ENCODE measurements around the gene ARG2.

ARG2 gene

DNA sequence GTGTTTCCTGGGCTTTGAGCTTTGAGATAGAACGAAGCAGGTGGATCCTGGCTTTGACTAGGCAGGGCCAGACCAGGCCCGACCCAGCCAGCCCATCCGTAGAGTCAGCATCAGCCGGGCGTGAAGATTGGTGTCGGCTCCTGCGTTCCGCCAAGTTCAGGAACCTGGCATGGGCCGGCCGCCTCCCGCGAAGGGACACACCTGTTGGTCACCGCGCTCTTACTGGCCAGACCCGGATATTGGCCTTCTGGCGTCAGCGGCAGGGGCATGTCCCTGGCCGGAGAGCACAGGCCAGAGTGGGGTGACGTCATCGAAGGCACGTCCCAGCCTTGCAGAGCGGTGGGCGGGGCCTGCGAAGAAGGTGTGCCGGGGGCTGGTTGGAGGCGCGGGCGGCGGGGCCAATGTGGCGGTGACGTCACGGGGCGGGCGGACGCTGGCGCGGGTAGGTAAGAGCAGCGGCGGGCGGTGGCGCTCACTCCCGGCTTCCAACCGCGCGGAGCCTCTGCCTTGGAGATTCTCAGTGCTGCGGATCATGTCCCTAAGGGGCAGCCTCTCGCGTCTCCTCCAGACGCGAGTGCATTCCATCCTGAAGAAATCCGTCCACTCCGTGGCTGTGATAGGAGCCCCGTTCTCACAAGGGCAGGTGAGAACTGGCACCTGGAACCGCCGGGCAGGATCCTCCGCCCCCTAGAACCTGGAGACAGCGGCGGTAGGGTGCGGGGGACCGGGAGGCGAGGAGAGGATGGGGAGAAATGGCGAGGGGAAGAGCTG lies at the start of gene ARG2:
ARG2 (plus strand) TSS at position 475 of the 771 bp plus-strand sequence; CDS start at position 533, 58 bp downstream.
- DNase-seq (ENCODE audit: low spot score), result peak; percentile 94

DNA sequence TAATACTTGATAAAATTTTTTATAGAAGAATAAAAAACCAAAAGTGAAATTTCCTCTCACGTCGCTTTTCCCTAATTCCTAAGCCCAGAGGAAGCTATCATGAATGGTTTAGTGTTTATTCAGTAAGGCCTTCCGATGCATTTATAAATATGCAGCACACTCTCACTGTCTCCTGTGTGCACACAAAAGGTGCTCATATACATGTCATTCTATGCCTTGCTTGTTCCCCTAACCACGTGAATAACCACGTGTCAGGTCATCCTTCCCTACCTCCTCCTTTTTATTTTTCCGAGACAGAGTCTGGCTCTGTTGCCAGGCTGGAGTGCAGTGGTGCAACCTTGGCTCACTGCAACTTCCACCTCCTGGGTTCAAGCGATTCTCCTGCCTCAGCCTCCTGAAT lies 49.3 kb upstream of the ARG2 start:
- DNase-seq (ENCODE audit: low spot score), result peak; percentile 90

DNA sequence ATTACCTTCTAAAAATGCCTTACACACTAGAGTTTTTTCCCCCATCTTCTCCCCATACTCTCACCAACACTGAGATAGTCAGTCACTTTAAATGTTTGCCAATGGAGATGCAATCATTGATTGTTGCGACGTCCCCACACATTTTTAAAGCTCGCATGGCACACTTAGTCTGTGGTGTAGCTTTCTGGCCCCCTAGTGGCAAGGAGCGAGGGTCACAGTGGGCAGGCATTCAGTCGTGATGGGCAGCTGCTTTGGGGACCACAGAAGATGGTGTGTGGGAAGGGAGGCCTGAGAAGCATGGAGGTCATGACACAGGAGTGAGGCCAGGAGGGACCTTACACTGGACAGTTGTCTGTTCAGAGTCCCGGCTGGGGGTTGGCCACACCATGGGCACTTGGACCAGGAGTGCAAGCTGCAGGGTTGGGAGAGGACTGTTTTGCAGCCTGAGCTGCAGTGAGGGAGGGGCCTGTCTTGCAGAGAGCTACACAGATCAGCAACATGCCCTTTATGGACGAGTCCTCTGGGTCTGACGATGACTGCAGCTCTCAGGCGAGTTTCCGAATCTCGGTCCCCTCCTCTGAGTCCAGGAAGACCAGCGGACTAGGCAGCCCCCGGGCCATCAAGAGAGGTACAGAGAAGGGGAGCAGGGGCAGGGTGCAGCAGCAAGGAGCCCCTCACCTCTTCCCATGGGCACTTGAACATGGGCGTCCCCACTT lies 48.3 kb upstream of the ARG2 start:
- peak; percentile 45 for DNase-seq (ENCODE audit: low spot score)

DNA sequence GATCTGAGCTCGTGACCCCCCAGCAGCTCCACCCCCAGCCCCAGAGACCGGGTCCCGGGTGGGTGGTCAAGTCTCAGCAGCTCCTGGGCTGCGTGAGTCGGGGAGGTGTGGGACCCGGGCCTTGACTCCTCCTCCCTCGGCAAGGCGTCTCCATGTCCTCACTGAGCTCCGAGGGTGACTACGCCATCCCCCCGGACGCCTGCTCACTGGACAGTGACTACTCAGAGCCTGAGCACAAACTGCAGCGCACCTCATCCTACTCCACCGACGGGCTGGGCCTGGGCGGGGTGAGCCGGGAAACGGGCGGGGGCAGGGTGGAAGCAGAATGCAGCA lies 47.8 kb upstream of the ARG2 start:
- DNase-seq (ENCODE audit: low spot score), result no peak

DNA sequence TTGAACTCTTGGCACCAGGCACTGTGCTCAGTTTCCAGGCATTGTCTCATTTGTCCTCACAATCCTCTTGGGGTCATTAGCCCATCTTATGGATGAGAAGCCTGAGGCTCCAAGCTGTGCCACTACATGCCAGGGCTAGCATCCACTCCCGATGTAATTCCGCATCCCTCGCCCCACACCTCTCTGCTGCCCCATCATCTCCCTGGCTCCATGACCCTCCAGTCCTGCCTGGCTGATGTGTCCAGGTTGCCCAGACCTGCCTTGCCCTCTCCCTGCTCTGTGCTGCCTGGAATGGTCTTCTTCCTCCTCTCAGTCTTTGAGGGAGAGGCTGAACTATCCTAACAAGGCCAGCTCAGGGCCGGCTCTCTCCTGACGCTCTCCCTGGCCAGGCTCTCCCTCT lies 47.1 kb upstream of the ARG2 start:
- no peak for DNase-seq (ENCODE audit: low spot score)

DNA sequence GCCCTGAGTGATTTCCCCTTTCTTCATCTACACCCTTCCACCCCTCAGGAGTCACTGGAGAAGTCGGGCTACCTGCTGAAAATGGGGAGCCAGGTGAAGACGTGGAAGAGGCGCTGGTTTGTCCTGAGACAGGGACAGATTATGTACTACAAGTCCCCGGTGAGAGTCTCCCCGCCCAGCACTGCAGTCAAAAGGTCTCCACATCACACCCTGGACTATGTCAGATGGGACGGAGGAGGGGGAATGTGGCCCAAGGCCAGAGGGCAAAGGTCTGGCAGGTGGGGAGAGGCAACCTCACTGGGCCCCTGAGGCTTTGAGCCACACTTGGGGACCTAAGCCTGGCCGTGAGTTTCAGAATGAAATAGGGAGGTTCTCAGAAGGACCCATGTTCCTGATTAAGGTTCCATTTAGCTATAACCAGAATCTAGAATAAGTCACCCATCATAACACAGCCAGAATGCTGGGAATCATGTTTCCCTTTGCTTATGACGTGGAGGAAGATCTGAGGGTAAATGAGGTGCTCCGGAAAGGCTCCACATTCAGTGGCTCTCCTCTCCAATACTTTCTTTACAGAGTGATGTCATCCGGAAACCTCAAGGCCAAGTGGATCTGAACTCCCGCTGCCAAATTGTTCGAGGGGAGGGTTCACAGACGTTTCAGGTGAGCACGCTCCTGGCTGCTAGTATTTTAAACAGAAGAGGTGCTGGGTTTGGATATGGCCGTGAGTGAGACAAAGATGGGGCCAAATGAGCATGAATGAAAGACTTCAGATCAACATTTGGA lies 46.3 kb upstream of the ARG2 start:
- DNase-seq (ENCODE audit: low spot score), result no peak

DNA sequence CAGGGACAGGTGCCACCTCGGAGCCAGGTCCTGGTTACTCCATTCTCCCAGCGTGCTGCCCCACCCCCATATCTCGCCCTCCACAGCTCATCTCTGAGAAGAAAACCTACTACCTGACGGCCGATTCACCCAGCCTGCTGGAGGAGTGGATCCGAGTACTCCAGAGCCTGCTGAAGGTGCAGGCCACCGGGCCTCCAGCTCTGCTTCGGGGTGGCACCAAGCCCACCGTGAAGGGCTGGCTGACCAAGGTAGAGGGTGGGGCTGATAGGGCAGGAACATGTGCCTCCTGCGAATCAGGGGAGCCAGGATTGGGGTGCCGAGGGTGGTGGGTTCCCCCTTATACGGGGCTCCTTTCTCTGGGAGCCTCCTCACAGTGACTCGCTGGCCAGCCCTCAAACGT lies 45.6 kb upstream of the ARG2 start:
- no peak for DNase-seq (ENCODE audit: low spot score)

DNA sequence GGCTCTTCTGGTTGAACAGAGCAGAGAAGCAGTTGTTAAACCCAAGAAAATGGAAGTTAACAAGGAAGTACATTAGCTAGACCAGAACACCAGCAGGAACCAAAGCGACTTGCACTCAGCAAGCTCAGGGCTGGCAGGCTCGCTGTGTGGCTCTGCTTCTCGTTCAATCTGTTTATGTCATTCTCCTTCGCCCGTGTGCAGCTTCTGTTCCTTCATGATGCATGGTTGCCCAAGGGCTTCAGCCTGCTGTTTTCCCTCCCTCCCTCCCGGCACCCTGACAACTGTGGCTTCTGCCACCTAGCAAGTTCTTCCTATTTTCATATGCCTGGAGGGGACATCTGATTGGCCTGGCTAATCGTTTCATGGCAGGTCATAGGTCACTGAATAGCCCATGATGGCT lies 44.9 kb upstream of the ARG2 start:
- no peak for DNase-seq (ENCODE audit: low spot score)

DNA sequence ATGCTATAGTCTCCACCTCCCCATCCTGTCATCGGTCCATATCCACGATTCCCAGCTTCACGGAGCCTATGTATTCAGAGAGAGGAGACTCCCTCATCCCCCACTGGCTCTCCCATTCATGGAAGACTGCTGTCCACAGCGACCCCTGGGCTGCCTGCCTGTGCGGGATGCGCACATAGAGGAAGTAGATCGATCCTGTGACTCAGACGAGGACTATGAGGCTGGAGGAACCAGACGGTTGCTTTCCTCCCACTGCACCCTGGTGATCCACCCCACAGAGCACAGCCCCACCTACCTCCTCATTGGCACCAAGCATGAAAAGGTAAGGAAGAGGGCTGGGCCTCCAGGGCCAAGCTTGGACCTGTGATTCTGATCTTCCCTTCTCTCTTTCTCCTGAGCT lies 44.0 kb upstream of the ARG2 start:
- DNase-seq (ENCODE audit: low spot score), result no peak

DNA sequence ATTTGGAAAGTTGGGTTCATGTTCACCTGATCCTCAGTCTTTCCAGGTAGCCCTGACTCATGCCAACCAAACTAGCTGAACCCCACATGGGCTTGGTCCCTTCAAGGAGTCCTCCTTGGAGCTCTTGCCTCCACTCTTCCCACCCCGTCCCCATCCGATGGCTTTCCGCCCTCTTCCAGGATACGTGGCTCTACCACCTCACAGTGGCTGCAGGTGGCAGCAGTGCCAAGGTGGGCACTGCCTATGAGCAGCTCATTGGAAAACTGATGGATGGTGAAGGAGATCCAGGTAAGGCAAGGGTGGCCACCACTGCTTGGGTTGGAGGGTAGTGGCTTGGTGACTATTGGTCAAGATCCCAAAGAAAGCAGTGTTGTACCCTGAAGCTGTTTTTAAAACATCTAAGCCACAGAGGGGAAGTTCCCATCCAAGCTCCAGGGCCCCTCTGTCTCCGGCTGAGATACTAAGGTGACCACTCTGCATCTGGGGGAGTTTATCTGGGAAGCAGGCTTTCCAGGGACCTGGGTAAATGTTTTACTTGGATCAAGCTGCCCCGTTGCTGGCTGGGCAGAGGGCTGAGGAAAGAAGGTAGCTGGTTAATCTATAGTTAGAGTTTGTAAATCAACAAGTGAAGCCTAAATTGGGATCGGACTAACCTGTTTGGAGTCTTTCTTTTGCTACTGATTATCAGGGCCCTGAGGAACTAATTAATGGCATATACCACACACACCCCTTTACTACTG lies 43.3 kb upstream of the ARG2 start:
- DNase-seq (ENCODE audit: low spot score), result no peak

DNA sequence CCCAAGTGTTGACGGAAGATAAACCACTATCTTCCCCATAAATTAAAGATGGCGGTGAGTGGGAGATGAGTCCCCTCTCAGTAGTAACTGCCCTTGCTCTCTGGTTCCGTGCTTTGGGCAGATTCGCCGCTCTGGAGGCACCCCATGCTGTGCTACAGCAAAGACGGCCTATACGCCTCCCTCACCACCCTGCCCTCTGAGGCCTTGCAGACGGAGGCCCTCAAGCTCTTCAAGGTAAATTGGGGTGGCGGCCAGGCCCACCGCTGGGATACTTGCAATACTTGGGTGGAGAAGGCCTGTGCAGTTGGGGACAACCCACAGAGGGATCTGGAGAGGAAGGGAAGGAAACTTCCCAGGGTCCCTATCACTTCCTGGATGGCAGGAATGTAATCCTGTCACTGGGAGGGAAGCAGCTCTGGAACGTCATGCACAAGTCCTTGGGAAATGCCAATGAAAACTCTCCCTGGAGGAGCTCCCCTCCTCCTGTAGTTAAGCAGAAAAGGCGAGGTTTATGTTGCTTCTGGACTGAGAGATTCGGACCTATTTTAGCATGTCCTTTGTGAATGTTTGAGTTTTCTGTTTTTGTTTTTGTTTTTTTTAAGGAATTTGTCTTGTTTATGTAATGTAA lies 42.4 kb upstream of the ARG2 start:
- no peak for DNase-seq (ENCODE audit: low spot score)

DNA sequence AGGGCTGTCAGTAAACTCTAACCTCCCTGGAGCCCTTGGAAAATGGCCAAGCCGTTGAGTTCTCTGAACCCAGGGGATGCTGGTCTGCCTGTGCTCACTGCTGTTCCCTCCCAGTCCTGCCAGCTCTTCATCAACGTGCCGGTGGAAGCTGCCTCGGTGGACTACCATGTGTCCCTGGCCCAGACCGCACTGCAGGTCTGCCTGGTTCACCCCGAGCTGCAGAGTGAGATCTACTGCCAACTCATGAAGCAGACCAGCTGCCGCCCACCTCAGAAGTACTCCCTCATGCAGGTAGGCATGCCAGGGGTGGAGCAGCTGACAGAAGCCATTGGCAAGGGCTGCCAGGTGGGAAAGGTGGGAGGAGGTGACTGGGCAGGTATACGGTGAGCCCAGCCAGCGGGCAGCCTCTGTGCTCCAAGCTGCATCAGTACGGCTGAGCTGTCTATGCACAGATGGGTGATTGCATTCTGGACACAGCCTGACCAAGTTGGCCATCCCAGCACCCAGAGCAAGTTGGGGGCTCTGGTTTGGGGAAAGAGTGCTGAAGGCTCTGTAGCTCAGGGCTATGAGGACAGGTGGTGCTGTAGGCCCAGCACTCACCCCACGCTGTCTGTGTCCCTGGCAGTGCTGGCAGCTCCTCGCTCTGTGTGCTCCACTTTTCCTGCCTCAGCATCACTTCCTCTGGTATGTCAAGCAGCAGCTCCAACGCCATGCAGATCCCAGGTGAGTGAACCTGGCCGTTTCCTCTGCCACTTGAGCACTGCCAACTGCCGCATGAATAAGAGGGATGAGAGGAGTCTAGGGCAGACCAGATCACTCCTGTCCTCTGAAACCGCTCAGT lies 41.6 kb upstream of the ARG2 start:
- no peak for DNase-seq (ENCODE audit: low spot score)

DNA sequence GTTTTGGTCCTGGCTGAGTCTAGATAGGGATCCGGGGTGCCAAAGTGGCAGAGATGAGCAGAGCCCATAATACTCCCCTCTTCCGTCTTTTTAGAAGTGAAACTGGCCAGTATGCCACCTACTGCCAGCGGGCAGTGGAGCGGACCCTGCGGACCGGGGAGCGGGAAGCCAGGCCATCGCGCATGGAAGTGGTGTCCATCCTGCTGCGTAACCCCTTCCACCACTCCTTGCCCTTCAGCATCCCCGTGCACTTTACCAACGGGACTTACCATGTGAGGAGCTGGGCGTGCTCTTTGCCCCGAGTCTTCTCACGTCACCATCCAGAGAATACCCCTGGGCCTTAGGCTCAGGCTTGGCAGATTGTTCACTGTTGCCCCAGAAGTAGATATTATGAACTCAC lies 40.7 kb upstream of the ARG2 start:
- no peak for DNase-seq (ENCODE audit: low spot score)

DNA sequence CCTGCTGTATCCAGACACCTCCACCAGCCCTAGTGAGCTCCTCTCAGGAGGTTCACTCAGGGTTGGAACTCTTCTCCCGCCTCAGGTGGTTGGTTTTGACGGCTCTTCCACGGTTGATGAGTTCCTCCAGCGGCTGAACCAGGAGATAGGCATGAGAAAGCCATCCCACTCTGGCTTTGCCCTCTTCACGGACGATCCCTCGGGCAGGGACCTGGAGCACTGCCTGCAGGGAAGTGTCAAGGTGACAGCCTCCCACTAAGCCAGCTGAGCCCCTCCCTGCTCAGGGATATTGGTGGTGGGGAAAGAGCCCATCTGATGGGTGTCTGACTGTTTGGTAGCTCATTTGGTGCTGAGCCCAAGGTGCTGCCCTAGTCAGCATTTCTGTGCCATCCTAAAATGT lies 40.1 kb upstream of the ARG2 start:
- DNase-seq (ENCODE audit: low spot score), result no peak

DNA sequence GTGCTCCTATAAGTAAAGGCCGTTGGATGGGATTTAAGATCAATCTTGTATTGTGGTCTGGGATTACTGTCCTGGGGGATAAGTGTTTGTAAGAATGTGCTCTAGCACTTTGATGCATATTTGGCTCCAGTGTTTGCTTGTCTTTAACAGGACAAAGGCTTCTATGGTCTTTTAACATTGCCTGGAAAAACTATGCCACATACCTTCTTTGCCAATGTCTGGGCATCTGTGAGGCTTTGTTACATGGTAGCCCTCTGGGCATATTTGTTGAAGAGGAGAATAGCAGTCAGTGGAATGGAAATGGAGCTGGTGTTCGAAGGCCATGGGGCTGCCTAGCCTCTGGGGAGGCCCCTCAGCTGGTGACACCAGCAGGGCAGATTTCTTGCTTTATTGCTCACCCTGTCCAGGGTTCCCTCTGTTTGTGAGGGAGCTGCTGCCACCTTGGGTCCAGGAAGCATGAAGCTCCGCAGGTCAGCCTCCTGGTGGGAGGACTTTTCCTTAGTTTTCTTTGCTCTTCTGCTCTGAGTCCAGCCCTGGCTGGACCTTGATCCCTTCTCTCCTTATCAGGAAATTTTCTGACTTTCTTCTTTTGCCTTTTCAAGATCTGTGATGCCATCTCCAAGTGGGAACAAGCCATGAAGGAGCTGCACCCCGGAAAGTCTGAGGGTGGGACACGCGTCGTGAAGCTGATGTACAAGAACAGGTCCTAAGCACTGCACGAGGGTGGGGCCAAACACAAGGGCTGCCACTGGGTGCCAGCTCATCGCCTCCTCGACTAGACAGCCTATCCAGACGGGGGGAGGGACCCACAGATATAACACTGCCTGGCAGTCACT lies 39.2 kb upstream of the ARG2 start:
- peak; percentile 40 for DNase-seq (ENCODE audit: low spot score)

DNA sequence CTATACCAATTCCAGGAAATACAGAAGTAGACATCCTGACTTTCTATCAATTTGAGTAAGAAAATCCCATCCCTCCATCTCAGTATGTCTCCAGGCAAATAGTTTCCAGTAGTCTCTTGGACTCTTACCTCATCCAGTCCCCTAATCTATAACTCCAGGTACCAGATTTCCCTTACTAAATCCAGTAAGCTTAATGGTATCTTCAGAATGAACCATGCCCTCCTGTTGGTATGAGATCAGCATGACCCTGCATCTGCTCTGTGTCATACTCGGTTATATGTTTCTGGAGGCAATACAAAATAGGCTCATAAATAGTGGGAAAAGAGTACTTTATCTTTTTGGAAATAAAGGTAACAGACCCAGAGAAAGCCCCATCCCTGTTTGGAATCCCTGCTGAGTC lies 38.1 kb upstream of the ARG2 start:
- DNase-seq (ENCODE audit: low spot score), result no peak

DNA sequence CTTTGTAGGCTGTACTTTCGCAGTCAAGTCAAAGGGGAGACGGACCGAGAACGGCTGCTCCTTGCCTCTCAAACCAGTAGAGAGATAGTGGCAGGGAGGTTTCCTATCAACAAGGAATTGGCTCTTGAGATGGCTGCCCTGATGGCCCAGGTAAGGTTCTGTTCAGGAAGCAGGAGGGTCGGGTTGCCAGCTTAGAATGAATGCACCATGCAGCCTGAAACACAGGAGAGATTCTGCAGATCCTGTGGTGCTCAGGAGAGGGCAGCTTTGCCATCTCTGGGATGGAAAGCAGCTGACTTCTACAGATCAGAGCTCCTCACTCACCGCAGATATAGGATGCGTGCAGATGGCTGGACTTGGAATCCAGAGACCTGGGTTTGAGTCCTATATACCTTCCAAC lies 37.7 kb upstream of the ARG2 start:
- DNase-seq (ENCODE audit: low spot score), result no peak

DNA sequence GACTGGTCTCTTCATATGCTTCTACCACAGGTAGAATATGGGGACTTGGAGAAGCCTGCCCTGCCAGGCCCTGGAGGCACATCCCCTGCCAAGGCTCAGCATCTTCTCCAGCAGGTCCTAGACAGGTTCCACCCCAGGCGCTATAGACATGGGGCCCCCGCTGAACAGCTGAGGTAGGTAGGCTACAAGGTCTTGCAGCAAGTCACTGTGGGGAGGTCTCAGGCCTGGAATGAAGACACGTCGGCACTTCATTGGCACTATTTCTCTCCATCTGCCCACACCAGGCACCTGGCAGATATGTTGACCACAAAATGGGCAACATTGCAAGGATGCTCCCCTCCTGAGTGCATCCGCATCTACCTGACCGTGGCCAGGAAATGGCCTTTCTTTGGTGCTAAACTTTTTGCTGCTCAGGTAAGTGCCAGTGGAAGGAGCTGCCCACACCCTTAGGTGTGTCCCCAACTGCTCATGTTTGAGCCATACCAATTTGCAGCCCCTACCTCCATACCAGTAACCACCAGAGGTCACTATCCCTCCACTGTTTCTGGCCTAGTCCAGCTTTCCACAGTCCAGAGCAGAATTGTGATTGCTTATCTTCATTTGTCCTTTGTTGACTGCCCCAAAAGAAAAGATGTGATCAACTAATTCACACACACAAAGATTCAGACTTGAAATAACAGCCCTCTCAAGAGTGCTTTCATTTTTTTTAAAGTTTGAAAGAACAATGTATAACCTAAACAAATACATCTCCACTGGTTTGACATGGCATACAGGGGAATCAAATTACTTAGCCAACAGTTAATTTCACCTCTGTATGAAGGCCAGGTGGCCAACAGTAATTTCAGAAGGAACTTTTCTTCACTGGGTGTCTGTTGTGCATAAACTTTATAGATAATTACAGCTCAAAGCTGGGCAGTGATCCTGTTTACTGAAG lies 35.7 kb upstream of the ARG2 start:
- peak; percentile 51 for DNase-seq (ENCODE audit: low spot score)

DNA sequence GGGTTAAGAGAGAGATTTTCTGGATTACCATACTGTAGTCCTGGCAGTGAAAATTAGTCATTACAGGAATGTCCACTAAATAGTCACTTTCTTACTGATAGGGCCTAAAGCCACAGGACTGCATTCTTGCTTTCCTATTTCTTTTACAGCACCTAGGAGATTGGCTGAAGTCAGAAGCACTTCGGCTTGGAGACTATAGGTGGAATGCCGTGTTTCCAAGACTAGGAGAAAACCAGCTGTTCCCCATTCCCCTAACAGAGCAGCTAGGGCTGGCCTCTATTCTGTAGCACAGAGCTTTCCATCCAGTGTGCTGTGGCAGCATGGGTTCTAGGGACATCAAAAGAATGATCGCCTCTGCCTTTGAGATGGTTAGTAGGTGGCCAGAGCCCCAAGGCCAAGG lies 34.7 kb upstream of the ARG2 start:
- DNase-seq (ENCODE audit: low spot score), result no peak

Measured in COLO829 (cell line).